Stimulated activated CD4-positive, alpha-beta T cell treated with anti-CD3 and anti-CD28 coated beads, Interleukin-4, amount 100 ng/mL, for 48 hours (primary cell): Measurements from ENCODE around the gene ABCB9.
"Not testable (repeated sequence)": the region's sequence is repeated elsewhere in the genome, so short reads cannot be mapped to it uniquely, and the experiment has no call there.

ENCODE experiments used
- DNase-seq, 2 donors: peaks; one replicate each; pipeline ENCODE4 v3.0.0-alpha.2; 2020; ENCODE audit warnings: low read depth in 2 of 2

The ABCB9 gene

GRCh38 chr12:122937622-122938091 lies 28.6 kb downstream of the ABCB9 start:
- no peak for DNase-seq

DNA sequence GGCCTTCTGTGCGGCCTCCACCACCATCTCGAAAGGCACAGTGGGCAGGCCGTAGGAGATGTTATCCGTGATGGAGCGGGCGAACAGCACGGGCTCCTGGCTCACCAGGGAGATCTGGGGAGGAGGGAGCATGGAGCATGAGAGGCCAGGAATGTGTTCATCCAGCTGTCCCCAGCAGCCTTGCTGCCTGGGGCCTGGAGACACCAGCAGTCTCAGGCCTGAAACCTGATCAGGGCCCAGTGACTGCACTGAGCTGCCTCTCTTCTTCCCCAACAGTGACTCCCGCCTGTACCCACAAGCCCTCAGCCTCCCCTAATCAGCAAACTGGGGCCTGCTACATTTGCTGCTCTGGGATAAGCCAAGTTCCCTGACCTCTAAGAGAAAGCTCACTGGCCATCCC lies 30.9 kb downstream of the ABCB9 start:
- DNase-seq, result no peak

GRCh38 chr12:122934722-122935121 lies 31.5 kb downstream of the ABCB9 start:
- DNase-seq, result no peak

DNA sequence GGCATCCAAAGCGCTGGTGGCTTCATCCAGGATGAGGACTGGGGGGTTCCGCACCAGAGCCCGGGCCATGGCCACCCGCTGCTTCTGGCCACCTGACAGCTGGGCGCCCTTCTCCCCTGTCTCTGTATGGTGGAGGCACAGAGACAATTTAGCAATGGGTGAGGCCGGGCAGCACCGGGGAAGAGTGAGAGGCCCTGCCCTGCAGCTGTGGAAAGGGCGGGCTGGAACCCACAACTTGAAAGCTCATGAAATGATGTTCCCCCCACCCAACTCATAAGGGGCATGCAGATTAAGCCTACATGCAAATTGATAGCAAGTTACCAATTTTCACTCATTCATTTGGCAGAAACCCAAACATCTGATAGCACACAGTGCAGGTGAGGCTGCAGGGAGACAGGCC lies 34.1 kb downstream of the ABCB9 start:
- no peak for DNase-seq

GRCh38 chr12:122929812-122930211 lies 36.5 kb downstream of the ABCB9 start:
- no peak for DNase-seq

- no peak for DNase-seq
Observed at GRCh38 chr12:122929148-122929538, 37.1 kb downstream of the ABCB9 start.

DNA sequence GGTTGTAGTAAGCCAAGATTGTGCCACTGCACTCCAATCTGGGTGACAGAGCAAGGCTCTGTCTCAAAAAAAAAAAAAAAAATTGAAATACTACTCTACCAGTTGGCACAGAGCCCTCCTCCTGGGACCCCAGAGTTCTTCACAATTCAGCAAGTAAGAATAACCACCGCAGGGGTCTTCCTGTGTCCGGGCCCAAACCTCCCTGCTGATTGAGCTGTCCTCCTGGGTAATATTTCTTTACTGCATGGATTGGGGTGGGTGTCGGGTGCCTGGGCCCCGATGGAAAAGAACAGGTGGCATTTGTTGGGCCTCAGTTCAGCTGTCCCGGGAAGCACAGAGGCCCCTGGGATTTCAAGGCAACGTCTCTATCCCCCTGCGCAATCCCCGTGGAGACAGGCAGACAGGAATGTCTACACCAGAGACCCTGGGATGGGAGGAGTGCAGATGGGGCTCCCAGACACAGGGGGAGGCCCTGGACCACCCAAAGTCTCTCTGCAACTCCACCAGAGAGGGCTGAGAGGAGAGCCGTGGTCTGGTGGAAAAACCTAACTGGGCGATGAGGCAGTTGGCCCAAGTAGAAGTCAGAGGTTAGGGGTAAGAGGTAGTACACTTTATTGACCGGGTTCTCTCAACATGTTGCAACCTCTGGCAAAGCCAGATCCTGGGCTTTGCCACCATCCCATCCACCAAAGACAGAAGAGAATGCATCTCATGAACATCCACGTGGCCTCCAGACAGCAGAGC lies 37.7 kb downstream of the ABCB9 start:
- DNase-seq, result no peak

DNA sequence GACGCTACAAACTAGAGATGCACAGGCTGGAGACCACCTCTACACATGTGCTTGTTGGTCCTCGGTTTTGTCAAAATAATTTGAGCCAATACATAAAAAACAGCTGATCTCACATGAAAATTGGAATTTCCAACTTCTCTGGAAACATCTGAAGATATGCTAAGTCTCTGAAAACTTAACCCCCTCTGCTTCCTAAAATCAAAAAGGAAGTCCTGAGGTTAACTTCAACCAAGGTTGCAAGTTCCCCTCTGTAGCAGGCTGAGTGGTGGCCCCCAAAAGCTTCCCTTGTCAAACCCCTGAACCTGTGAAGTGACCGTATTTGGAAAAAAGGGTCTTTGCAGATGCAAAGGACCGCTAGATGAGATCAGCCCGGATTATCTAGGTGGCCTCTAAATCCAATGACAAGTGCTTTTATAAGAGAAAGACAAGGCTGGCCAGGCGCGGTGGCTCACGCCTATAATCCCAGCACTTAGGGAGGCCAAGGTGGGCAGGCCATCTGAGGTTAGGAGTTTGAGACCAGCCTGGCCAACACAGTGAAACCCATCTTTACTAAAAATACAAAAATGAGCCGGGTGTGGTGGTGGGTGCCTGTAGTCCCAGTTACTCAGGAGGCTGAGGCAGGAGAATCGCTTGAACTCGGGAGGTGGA lies 38.4 kb downstream of the ABCB9 start:
- DNase-seq, result no peak

DNA sequence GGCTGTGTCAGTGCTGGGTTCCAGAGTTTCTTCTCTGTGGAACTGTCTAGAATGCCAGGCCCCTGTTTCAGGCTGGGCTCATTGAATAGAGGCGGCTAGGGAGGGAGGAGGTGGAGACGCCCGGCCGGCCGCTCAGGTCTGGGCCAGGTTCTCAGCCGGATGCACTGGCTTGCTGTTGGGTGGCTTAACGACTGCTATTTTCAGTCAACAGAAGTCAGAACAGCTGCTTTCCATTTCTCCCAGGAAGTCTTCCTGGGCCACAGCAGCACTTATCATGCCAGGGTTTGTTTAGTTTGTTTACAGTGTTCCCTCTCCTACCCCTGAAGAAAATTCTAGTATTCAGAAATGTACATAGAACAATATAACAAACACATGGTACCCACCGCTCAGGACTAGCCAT lies 44.3 kb downstream of the ABCB9 start:
- DNase-seq, result no peak

GRCh38 chr12:122920687-122921086 lies 45.6 kb downstream of the ABCB9 start:
- no peak for DNase-seq

DNA sequence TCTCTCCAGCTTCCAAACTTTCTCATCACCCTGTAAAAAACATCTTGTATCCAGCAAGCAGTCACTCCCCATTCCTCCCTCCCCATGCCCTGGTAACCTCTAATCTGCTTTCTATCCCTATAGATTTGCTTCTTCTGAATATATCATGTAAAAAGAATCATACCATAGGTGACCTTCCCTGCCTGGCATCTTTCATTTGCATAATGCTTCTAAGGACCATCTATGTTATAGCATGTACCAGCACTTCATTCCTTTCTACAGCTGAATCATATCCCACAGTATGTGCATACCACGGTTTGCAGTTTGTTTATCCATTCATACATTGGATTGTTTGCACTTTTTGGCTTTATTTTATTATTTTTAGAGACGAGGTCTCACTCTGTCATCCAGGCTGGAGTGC lies 47.4 kb downstream of the ABCB9 start:
- no peak for DNase-seq

DNA sequence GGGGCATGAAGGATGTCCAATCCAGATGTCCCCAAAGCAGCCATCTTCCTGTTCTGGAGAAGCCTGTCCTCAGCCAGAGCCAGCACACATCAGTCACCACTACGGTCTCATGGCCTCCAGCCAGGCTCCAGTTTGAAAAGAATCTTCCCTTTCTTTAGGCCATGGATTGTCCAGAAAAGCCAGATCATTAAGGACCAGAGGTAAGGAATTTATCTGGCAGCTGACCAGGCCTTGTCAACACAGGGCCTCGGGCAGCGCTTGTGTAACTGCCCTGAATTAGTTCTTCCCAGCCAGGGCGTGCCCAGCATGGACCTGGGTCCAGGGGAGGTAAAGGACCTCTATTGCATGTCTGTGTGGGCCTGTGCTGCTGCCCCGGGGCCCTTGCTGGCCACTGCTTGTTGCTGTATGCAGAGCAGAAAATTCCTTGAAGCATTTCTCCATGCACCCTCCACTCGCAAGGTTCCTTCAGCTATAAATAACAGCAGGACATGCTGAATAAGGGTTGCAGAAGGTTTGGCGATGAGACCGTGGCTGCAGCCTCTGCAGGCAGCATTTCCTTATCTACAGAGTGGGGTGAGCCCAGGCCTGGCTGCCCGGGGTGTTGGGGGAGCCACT lies 48.6 kb downstream of the ABCB9 start:
- DNase-seq, result no peak

- DNase-seq, result no peak
Observed at GRCh38 chr12:122909442-122910288, 56.6 kb downstream of the ABCB9 start.

DNA sequence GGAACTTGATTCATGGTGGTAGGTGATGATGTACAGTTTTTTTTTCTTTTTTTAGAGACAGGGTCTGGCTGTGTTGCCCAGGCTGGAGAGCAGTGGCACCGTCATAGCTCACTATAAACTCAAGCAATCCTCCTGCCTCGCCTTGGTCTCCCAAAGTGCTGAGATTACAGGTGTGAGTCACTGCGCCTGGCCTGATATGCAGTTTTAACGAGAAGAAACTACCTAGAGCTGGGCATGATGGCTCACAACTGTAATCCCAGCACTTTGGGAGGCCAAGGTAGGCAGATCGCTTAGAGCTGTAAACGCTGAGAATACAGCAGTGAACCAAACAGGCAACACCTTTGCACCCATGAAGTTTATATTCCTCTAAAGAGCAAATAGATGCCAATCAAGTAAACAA lies 57.3 kb downstream of the ABCB9 start:
- no peak for DNase-seq

DNA sequence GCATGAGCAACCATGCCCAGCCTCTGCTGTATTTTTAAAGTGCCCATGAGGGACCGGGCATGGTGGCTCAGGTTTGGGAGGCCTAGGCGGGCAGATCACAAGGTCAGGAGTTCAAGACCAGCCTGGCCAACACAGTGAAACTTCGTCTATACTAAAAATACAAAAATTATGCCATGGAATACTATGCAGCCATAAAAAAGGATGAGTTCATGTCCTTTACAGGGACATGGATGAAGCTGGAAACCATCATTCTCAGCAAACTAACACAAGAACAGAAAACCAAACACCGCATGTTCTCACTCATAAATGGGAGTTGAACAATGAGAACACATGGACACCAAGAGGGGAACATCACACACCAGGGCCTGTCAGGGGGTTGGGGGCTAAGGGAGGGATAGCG lies 61.0 kb downstream of the ABCB9 start:
- DNase-seq, result not testable (repeated sequence)

DNA sequence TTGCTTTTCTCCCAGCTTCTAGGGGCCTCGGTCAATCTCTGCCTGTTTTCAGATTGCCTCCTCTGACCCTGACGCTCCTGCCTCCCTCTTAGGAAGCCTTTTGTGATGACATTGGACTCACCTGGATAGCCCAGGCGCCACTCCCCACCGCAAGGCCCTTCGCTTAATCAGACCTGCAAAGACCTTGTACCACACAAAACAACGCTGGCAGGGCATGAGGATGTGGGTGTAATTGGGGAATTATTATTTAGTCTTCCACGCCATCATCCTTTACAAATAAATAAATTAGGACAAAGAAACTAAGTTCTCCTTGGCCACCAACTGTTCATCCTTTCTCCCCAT lies 62.6 kb downstream of the ABCB9 start:
- no peak for DNase-seq

- DNase-seq, result no peak
Observed at GRCh38 chr12:122902854-122903692, 63.2 kb downstream of the ABCB9 start.

DNA sequence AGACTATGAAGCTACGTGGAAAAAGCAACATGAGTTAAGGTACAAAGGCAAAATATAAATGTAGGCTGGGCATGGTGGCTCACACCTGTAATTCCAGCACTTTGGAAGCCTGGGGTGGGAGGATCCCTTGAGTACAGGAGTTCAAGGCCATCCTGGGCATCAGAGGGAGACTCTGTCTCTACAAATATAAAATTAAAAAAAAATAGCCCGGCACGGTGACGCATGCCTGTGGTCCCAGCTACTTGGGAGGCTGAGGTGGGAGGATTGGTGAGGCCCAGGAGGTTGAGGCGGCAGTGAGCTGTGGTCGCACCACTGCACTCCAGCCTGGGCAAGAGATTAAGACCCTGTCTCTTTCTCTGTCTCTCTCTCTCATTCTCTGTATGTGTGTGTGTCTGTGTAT lies 66.4 kb downstream of the ABCB9 start:
- DNase-seq, result no peak

DNA sequence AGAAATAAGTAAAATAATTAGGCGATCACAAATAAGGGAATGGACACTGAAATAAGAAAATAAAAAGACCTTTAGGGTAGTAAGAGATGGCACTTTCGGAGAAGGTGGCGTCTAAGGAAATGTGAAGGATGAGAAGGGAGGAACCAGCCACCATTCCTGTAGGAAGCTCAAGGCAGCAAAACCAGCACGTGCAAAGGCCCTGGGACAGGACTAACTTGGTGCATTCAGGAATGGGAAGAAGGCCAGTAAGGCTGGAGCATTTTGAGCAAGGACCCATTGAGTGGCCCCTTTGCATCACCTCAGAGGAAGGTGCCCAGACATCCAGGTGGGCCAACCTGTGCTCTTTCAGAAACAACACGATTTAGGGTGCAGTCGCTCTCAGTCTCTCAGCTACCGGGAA lies 69.6 kb downstream of the ABCB9 start:
- no peak for DNase-seq

DNA sequence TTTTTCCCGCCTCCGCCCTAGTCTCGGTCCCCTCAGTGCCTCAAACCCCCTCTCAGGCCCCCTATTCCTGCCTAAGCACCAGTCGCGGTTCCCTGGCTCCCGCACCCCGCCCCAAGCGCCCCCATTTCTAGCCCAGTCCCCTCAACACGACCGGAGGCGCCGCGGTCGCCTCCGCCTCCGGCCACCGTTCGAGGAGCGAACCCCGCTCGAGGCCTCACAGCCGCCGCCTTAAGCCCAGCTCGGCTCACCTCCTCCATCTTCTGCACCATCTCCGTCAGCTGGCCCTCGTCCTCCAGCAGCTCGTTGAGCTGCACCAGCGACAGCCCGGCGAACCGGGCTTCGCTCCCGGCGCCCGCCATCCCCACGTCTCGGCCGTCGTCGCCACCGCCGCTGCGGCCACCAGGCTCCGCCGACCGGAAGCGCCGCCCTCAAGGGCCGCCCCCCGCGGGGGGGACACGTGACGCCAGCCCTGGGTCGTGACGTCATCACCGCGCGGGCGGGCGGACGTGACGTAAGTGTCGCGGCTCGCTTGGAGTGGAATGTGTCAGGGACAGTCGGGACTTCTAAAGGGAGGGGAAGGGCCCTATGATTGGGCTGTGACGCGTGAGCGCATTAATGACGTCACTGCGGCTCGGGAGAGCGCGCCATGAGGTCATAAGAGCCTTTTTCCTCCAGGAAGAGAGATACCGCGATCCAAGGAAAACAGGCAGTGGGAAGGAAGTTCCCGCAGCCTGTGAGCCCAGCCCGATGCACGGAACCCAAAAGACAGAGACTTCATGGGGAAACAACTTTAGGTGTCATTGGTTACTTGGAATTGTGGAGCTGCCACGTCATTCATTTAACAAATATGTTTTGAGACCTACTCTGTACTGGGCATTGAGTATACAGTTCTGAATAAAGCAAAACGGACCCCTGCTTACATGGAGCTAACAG lies 70.3 kb downstream of the ABCB9 start, which contains the start of gene VPS37B:
VPS37B (minus strand) TSS at position 421 of the 933 bp plus-strand sequence; CDS start at position 359, 62 bp downstream.
- peak; percentile 73 to 85 for DNase-seq
